ENCODE measurements around the gene C2CD5.

- TF ChIP-seq CTCF (IDR thresholded peaks at IDR 0.05): no peak
- TF ChIP-seq ZFX (IDR thresholded peaks at IDR 0.05; ENCODE audit: borderline replicate concordance): no peak
Observed at GRCh38 chr12:22477166-22477893, 67.0 kb downstream of the C2CD5 start.
